ENCODE measurements around the gene MPP3. TPM values are rescaled to one million over a fixed set of nuclear protein-coding genes. Genes with fewer than 3 reads are reported as not detected.
"Not testable (repeated sequence)": the region's sequence is repeated elsewhere in the genome, so short reads cannot be mapped to it uniquely, and the experiment has no call there.

Gene MPP3
- total RNA-seq, 2 experiments from 2014 or later: not detected

DNA sequence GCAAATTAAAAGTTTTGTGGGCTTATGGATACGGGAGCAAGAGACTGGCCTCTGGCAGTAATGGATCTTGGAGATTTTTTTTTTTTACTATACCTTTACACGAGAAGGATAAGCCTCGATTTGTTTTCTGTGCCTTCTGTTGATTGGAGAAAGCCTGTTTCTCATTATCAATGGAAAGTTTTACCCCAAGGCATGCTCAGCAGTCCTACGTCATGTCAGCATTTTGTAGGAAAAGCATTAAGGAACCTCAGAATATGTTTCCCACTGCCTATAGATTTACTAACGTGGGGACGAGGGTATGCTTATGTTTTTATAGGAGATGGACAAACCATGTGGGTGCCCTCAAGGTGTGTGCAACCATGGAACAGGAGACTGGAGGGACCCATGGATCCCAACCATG, 40.9 kb upstream of the MPP3 start:
- CTCF ChIA-PET (ENCODE audit: unreplicated experiment): no interaction called here
- Histone ChIP-seq H3K36me3 (ENCODE audit: insufficient read depth, low read length) (no peaks in the 10 kb centered on the region), H3K27ac (ENCODE audit: low read depth, low read length, poor library complexity, severe bottlenecking) (no peak overlapping the region), H2AFZ (ENCODE audit: low read length) (no peak overlapping the region), H3K4me1 (ENCODE audit: insufficient read depth, low read length, poor library complexity, severe bottlenecking) (no peaks in the 10 kb centered on the region), H3K9me3 (ENCODE audit: low read length) (no peaks in the 10 kb centered on the region), H3K79me2 (ENCODE audit: insufficient read depth, low read depth, low read length) (no peaks in the 10 kb centered on the region), H3K4me3 (ENCODE audit: low read depth, low read length, poor library complexity, severe bottlenecking) (no peak overlapping the region), H3K4me2 (ENCODE audit: low read length) (no peak overlapping the region), H4K20me1 (ENCODE audit: insufficient read depth, low read length) (no peaks in the 10 kb centered on the region), H3K9me2 (ENCODE audit: insufficient read depth, low read length) (no peaks in the 10 kb centered on the region)
- intact Hi-C loops (cut with micrococcal nuclease; ENCODE audit: unreplicated experiment): no loop called here
- DNase-seq (ENCODE audit: low spot score): no peak
- TF ChIP-seq, protein P1, sequence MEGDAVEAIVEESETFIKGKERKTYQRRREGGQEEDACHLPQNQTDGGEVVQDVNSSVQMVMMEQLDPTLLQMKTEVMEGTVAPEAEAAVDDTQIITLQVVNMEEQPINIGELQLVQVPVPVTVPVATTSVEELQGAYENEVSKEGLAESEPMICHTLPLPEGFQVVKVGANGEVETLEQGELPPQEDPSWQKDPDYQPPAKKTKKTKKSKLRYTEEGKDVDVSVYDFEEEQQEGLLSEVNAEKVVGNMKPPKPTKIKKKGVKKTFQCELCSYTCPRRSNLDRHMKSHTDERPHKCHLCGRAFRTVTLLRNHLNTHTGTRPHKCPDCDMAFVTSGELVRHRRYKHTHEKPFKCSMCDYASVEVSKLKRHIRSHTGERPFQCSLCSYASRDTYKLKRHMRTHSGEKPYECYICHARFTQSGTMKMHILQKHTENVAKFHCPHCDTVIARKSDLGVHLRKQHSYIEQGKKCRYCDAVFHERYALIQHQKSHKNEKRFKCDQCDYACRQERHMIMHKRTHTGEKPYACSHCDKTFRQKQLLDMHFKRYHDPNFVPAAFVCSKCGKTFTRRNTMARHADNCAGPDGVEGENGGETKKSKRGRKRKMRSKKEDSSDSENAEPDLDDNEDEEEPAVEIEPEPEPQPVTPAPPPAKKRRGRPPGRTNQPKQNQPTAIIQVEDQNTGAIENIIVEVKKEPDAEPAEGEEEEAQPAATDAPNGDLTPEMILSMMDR (conservative IDR thresholded peaks at IDR 0.05; ENCODE audit: low read length): no peak
- TF ChIP-seq EZH2phosphoT487 (IDR thresholded peaks at IDR 0.05; ENCODE audit: borderline replicate concordance, low read depth, low read length): no peak
- no TSS peak for BruUV-seq (replicated peaks)
- POLR2A ChIA-PET: no interaction called here

DNA sequence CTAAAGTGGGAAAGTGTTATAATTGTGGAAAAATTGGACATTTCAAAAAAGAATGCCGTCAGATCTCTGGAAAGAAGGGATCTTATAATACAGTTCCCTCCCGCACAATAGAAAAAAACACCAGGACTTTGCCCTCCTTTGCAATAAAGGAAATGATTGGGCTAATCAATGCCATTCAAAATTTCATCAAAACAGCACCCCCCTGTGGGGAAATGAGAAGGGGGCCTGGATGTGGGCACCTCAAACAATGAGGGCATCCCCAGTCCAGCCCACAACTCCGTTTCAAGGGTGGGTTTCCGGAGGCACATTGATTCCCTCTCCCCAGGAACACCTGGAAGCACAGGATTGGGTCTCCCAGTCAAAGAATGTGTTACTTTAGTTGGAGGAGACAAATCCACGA, 40.1 kb upstream of the MPP3 start:
- no peaks in the 10 kb centered on the region for H3K9me2 ChIP-seq (ENCODE audit: insufficient read depth, low read length)
- H3K4me2 ChIP-seq (ENCODE audit: low read length): no peak overlapping the region
- no peaks in the 10 kb centered on the region for H3K9me3 ChIP-seq (ENCODE audit: low read length)
- ChIA-PET CTCF (ENCODE audit: unreplicated experiment) (no interaction called here), POLR2A (no interaction called here)
- H4K20me1 ChIP-seq (ENCODE audit: insufficient read depth, low read length): no peaks in the 10 kb centered on the region
- H3K4me1 ChIP-seq (ENCODE audit: insufficient read depth, low read length, poor library complexity, severe bottlenecking): no peaks in the 10 kb centered on the region
- no peak overlapping the region for H2AFZ ChIP-seq (ENCODE audit: low read length)
- H3K27ac ChIP-seq (ENCODE audit: low read depth, low read length, poor library complexity, severe bottlenecking): no peak overlapping the region
- no peak for DNase-seq (ENCODE audit: low spot score)
- no peak overlapping the region for H3K4me3 ChIP-seq (ENCODE audit: low read depth, low read length, poor library complexity, severe bottlenecking)
- H3K79me2 ChIP-seq (ENCODE audit: insufficient read depth, low read depth, low read length): no peaks in the 10 kb centered on the region
- intact Hi-C loops (cut with micrococcal nuclease; ENCODE audit: unreplicated experiment): no loop called here
- H3K36me3 ChIP-seq (ENCODE audit: insufficient read depth, low read length): no peaks in the 10 kb centered on the region
- TF ChIP-seq EZH2phosphoT487 (IDR thresholded peaks at IDR 0.05; ENCODE audit: borderline replicate concordance, low read depth, low read length): no peak
- TF ChIP-seq, protein P1 (conservative IDR thresholded peaks at IDR 0.05; ENCODE audit: low read length): peak; percentile 56
- no TSS peak for BruUV-seq (replicated peaks)

DNA sequence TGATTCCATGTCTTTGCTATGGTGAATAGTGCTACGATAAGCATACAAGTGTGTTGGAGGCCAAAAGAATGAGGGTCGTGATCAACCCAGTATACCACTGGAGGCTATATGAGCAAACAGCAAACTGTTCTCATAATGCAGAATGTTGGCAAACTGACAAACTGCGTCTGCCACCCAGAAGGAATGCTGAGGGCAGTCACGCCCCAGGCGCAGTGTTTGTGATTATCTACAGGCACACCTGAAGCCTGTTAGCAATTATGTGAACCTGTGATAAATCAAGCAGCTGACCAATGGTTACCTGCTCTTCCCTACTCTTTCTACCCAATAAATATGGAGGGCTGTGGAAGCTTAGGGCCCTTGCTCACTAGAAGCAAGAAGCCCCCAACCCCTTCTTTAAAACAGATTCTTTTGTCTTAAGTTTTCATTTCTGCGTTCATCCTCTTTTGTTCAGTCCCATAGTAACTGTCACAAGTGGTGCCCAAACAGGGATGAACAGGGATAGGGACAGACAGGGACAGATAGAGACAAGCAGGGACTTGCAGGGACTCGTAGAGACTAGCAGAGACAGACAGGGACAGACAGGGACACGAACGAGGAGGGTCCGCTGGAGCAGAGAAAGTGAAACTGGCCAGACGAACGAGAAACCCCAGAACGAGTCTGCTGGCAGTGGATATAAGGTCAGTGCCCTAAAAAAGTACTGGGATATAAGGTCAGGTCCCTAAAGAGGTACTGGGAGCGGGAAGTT, 39.2 kb upstream of the MPP3 start:
- ChIA-PET CTCF (ENCODE audit: unreplicated experiment) (no interaction called here), POLR2A (no interaction called here)
- Histone ChIP-seq H3K9me3 (ENCODE audit: low read length) (no peaks in the 10 kb centered on the region), H3K4me3 (ENCODE audit: low read depth, low read length, poor library complexity, severe bottlenecking) (no peak overlapping the region), H3K27ac (ENCODE audit: low read depth, low read length, poor library complexity, severe bottlenecking) (no peak overlapping the region), H3K9me2 (ENCODE audit: insufficient read depth, low read length) (no peaks in the 10 kb centered on the region), H3K4me2 (ENCODE audit: low read length) (no peak overlapping the region), H3K79me2 (ENCODE audit: insufficient read depth, low read depth, low read length) (no peaks in the 10 kb centered on the region), H4K20me1 (ENCODE audit: insufficient read depth, low read length) (no peaks in the 10 kb centered on the region), H3K4me1 (ENCODE audit: insufficient read depth, low read length, poor library complexity, severe bottlenecking) (no peaks in the 10 kb centered on the region), H2AFZ (ENCODE audit: low read length) (no peak overlapping the region), H3K36me3 (ENCODE audit: insufficient read depth, low read length) (no peaks in the 10 kb centered on the region)
- DNase-seq (ENCODE audit: low spot score): no peak
- BruUV-seq (replicated peaks): no TSS peak
- no peak for TF ChIP-seq EZH2phosphoT487 (IDR thresholded peaks at IDR 0.05; ENCODE audit: borderline replicate concordance, low read depth, low read length)
- TF ChIP-seq, protein P1 (conservative IDR thresholded peaks at IDR 0.05; ENCODE audit: low read length): no peak
- intact Hi-C loops (cut with micrococcal nuclease; ENCODE audit: unreplicated experiment): no loop called here

DNA sequence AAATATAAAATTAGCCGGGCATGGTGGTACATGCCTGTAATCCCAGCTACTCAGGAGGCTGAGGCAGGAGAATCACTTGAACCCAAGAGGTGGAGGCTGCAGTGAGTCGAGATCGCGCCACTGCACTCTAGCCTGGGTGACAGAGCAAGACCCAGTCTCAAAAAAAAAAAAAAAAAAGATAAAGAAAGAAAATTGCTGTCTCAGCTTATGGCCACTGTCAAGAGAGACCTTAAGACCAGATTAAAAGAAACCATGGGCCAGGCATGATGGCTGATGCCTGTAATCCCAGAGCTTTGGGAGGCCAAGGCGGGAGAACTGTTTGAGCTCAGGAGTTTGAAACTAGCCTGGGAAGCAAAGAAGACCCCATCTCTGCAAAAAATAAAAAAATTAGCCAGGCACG, 36.1 kb upstream of the MPP3 start:
- H3K79me2 ChIP-seq (ENCODE audit: insufficient read depth, low read depth, low read length); BruUV-seq (replicated peaks); H4K20me1 ChIP-seq (ENCODE audit: insufficient read depth, low read length); H3K4me3 ChIP-seq (ENCODE audit: low read depth, low read length, poor library complexity, severe bottlenecking); DNase-seq (ENCODE audit: low spot score); CTCF ChIA-PET (ENCODE audit: unreplicated experiment); intact Hi-C loops (cut with micrococcal nuclease; ENCODE audit: unreplicated experiment); H3K9me3 ChIP-seq (ENCODE audit: low read length); H3K4me2 ChIP-seq (ENCODE audit: low read length); H3K27ac ChIP-seq (ENCODE audit: low read depth, low read length, poor library complexity, severe bottlenecking); H2AFZ ChIP-seq (ENCODE audit: low read length); H3K36me3 ChIP-seq (ENCODE audit: insufficient read depth, low read length); H3K4me1 ChIP-seq (ENCODE audit: insufficient read depth, low read length, poor library complexity, severe bottlenecking); H3K9me2 ChIP-seq (ENCODE audit: insufficient read depth, low read length): not testable (repeated sequence)
- POLR2A ChIA-PET: interaction anchor here (0.7 kb wide), 1 partner anchor 459 kb away, joined by 3 read pairs; no protein-coding TSS in a partner anchor
